ENCODE data around the gene TPRG1L. TPM values are rescaled to one million over a fixed set of nuclear protein-coding genes. Genes with fewer than 3 reads are reported as not detected.

TPRG1L gene
- total RNA-seq, 1 donor from 2014 or later: 26.6 TPM

DNA sequence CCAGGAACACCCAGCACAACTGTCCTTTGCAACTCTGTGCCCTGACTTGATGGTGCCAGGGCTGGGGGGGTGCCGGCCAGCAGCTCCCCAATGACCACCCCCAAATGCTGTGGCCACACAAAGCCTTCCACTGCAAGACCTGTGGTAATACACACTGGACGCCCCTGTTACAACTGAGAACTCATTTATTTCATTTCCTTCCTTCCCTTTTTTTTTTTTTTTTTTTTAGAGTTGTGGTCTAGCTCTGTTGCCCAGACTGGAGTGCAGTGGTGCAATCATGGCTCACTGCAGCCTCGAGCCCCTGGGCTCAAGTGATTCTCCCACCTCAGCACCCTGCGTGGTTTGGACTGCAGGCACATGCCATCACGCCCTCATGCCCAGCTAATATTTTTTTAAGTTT lies 52.7 kb downstream of the TPRG1L start:
- TF ChIP-seq, protein P1, sequence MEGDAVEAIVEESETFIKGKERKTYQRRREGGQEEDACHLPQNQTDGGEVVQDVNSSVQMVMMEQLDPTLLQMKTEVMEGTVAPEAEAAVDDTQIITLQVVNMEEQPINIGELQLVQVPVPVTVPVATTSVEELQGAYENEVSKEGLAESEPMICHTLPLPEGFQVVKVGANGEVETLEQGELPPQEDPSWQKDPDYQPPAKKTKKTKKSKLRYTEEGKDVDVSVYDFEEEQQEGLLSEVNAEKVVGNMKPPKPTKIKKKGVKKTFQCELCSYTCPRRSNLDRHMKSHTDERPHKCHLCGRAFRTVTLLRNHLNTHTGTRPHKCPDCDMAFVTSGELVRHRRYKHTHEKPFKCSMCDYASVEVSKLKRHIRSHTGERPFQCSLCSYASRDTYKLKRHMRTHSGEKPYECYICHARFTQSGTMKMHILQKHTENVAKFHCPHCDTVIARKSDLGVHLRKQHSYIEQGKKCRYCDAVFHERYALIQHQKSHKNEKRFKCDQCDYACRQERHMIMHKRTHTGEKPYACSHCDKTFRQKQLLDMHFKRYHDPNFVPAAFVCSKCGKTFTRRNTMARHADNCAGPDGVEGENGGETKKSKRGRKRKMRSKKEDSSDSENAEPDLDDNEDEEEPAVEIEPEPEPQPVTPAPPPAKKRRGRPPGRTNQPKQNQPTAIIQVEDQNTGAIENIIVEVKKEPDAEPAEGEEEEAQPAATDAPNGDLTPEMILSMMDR (conservative IDR thresholded peaks at IDR 0.05): no peak
- Mint-ChIP-seq H3K9me3 (no peaks in the 10 kb centered on the region), H3K27ac (no peak overlapping the region), H3K27me3 (peaks cover 15% of the 10 kb centered on the region), H3K4me3 (no peak overlapping the region), H3K36me3 (no peaks in the 10 kb centered on the region), H3K4me1 (ENCODE audit: unreplicated experiment) (peaks cover 5% of the 10 kb centered on the region)
- no peak for DNase-seq (ENCODE audit: extremely low spot score, unreplicated experiment)

GRCh38 chr1:3678361-3679097 lies 53.7 kb downstream of the TPRG1L start:
- peaks cover 15% of the 10 kb centered on the region for H3K27me3 Mint-ChIP-seq
- no peak overlapping the region for H3K4me3 Mint-ChIP-seq
- H3K4me1 Mint-ChIP-seq (ENCODE audit: unreplicated experiment): peaks cover 4% of the 10 kb centered on the region
- no peaks in the 10 kb centered on the region for H3K36me3 Mint-ChIP-seq
- H3K27ac Mint-ChIP-seq: no peak overlapping the region
- TF ChIP-seq, protein P1 (conservative IDR thresholded peaks at IDR 0.05): no peak
- DNase-seq (ENCODE audit: extremely low spot score, unreplicated experiment): no peak
- no peaks in the 10 kb centered on the region for H3K9me3 Mint-ChIP-seq

DNA sequence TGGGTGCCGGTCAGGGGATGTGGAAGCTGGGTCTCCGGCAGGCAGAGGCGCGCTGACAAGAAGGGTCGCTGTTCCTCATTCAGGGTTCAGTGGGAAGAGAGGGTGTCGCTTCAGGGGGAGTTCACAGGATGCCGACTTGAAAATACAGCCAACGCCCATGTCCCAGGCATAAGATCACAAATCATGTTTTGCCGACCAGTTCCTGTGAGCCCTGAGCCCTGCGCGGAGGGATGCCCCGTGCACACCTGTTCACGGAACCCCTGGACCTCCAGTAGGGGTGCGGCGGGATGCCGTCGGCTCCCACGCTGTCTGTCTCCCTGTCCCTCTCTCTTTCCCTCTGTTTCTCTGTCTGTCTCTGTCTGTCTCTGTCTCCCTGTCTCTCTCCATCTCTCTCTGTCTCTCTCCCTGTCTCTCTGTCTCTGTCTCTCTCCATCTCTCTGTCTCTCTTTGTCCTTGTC lies 54.3 kb downstream of the TPRG1L start:
- Mint-ChIP-seq H3K36me3 (no peaks in the 10 kb centered on the region), H3K4me3 (no peak overlapping the region), H3K27me3 (peaks cover 16% of the 10 kb centered on the region), H3K4me1 (ENCODE audit: unreplicated experiment) (peaks cover 3% of the 10 kb centered on the region), H3K9me3 (no peaks in the 10 kb centered on the region), H3K27ac (peak overlapping the region; percentile 23)
- TF ChIP-seq, protein P1 (conservative IDR thresholded peaks at IDR 0.05): no peak
- no peak for DNase-seq (ENCODE audit: extremely low spot score, unreplicated experiment)

Other genes with a start within 250 kb of the TPRG1L start
- gene ARHGEF16, start 170.3 kb upstream of the TPRG1L start, total RNA-seq (ENCODE audit: low replicate concordance): 16.1 and 28.9 TPM in 2 replicates
- 26.7 and 61.7 TPM in 2 replicates for gene MEGF6, start 13.5 kb upstream of the TPRG1L start, total RNA-seq (ENCODE audit: low replicate concordance)
- 22.5 and 26.7 TPM in 2 replicates for gene WRAP73, start 25.1 kb downstream of the TPRG1L start, total RNA-seq (ENCODE audit: low replicate concordance)
- 1.6 TPM in 2 replicates for gene TP73, start 27.5 kb downstream of the TPRG1L start, total RNA-seq (ENCODE audit: low replicate concordance)
- not detected in 2 replicates for gene CCDC27, start 127.4 kb downstream of the TPRG1L start, total RNA-seq (ENCODE audit: low replicate concordance)
- gene SMIM1, start 147.7 kb downstream of the TPRG1L start, total RNA-seq (ENCODE audit: low replicate concordance): 10.8 and 15.1 TPM in 2 replicates
- 53.5 and 56.5 TPM in 2 replicates for gene LRRC47, start 171.5 kb downstream of the TPRG1L start, total RNA-seq (ENCODE audit: low replicate concordance)
- 41.9 and 42.3 TPM in 2 replicates for gene CEP104, start 232.2 kb downstream of the TPRG1L start, total RNA-seq (ENCODE audit: low replicate concordance)
- gene DFFB, start 232.5 kb downstream of the TPRG1L start, total RNA-seq (ENCODE audit: low replicate concordance): 6.8 and 10.6 TPM in 2 replicates

All from type B pancreatic cell (in vitro differentiated cells).